SK-N-SH treated with all-trans-retinoic acid at 6 μM for 48 hours (cell line): ENCODE results near the gene NF1.
A peak's percentile ranks its signal among the peaks of the same experiment; 100 is the strongest.

ENCODE experiments used
- ATAC-seq: fragments of 200-7000 bp; cut with Tn5 transposase; 3 replicates; pipeline ENCODE4 v1.9.1; 2020; ENCODE audit warnings: mild to moderate bottlenecking, moderate library complexity
- BACH2 ChIP-seq: fragments of 250-450 bp; sonication (Bioruptor Pico); IDR thresholded peaks from 2 replicates; pipeline ENCODE4 v1.9.0; 2021; ENCODE audit warnings: mild to moderate bottlenecking, borderline replicate concordance
- CSRNP3 ChIP-seq: fragments of 250-450 bp; sonication (Bioruptor Pico); IDR thresholded peaks from 2 replicates; pipeline ENCODE4 v1.5.1; 2021; ENCODE audit warnings: mild to moderate bottlenecking, moderate library complexity
- ESRRG ChIP-seq: fragments of 250-450 bp; sonication (Bioruptor Pico); IDR thresholded peaks from 2 replicates; pipeline ENCODE4 v1.6.1; 2021; ENCODE audit warnings: mild to moderate bottlenecking
- GLIS3 ChIP-seq: fragments of 250-450 bp; sonication (Bioruptor Pico); IDR thresholded peaks from 2 replicates; pipeline ENCODE4 v1.5.0; 2020; ENCODE audit warnings: mild to moderate bottlenecking, moderate library complexity
- ISL1 ChIP-seq: fragments of 250-450 bp; sonication (Bioruptor Pico); IDR thresholded peaks from 2 replicates; pipeline ENCODE4 v2.1.2; 2022; ENCODE audit warnings: mild to moderate bottlenecking, moderate library complexity
- OSR1 ChIP-seq: fragments of 250-450 bp; sonication (Bioruptor Pico); IDR thresholded peaks from 2 replicates; pipeline ENCODE4 v1.8.0; 2022; ENCODE audit warnings: moderate library complexity, mild to moderate bottlenecking, inconsistent platforms
- PPARA ChIP-seq: fragments of 250-450 bp; sonication (Bioruptor Pico); IDR thresholded peaks from 2 replicates; pipeline ENCODE4 v1.5.0; 2020; ENCODE audit warnings: mild to moderate bottlenecking, borderline replicate concordance
- RARB ChIP-seq: fragments of 250-450 bp; sonication (Bioruptor Pico); IDR thresholded peaks from 2 replicates; pipeline ENCODE4 v1.8.0; 2021; ENCODE audit warnings: mild to moderate bottlenecking, moderate library complexity
- TOX ChIP-seq: fragments of 250-450 bp; sonication (Bioruptor Pico); IDR thresholded peaks from 2 replicates; pipeline ENCODE4 v1.8.0; 2021; ENCODE audit warnings: mild to moderate bottlenecking, moderate library complexity, borderline replicate concordance
- TSHZ2 ChIP-seq: fragments of 250-450 bp; sonication (Bioruptor Pico); IDR thresholded peaks from 2 replicates; pipeline ENCODE4 v1.5.0; 2020; ENCODE audit warnings: mild to moderate bottlenecking, moderate library complexity
- ZC3H10 ChIP-seq: fragments of 250-450 bp; sonication (Bioruptor Pico); IDR thresholded peaks from 2 replicates; pipeline ENCODE4 v1.5.1; 2021; ENCODE audit warnings: mild to moderate bottlenecking, moderate library complexity
- ZFP3 ChIP-seq: fragments of 250-450 bp; sonication (Bioruptor Pico); IDR thresholded peaks from 2 replicates; pipeline ENCODE4 v1.5.0; 2020; ENCODE audit warnings: mild to moderate bottlenecking, moderate library complexity
- ZFP30 ChIP-seq: fragments of 450-650 bp; formaldehyde crosslinking; IDR thresholded peaks from 2 replicates; pipeline ENCODE4 v1.5.0; 2022; ENCODE audit warnings: mild to moderate bottlenecking, moderate library complexity
- ZNF565 ChIP-seq: fragments of 450-650 bp; formaldehyde crosslinking; conservative IDR thresholded peaks from 2 replicates; pipeline ENCODE4 v1.5.0; 2020; ENCODE audit warnings: low read depth, mild to moderate bottlenecking, moderate library complexity
- ZNF70 ChIP-seq: fragments of 450-650 bp; formaldehyde crosslinking; IDR thresholded peaks from 2 replicates; pipeline ENCODE4 v1.5.0; 2020; ENCODE audit warnings: mild to moderate bottlenecking, moderate library complexity
- ZNF8 ChIP-seq: fragments of 450-650 bp; formaldehyde crosslinking; IDR thresholded peaks from 2 replicates; pipeline ENCODE4 v1.5.0; 2020; ENCODE audit warnings: mild to moderate bottlenecking, moderate library complexity
- TF ChIP-seq, protein P1 (sequence below): fragments of 250-450 bp; sonication (Bioruptor Pico); IDR thresholded peaks from 2 replicates; pipeline ENCODE4 v1.8.0; 2020; ENCODE audit warnings: mild to moderate bottlenecking, moderate library complexity, borderline replicate concordance

NF1 gene

GRCh38 chr17:31273516-31273915, 178.7 kb downstream of the NF1 start:
- ATAC-seq = no peak
- TF ChIP-seq ISL1 (0 out of 2 replicates have a peak, but pooled peaks have one; percentile 24), ESRRG (CRISPR knock-in tag) (no peak)

- no peak for ATAC-seq
- TF ChIP-seq GLIS3 (CRISPR knock-in tag) (no peak), RARB (CRISPR knock-in tag) (no peak), OSR1 (no peak), ESRRG (CRISPR knock-in tag) (no peak), ISL1 (no peak), PPARA (CRISPR knock-in tag) (no peak)
These were observed 179.5 kb downstream of the NF1 start for GRCh38 chr17:31274252-31274651.

DNA sequence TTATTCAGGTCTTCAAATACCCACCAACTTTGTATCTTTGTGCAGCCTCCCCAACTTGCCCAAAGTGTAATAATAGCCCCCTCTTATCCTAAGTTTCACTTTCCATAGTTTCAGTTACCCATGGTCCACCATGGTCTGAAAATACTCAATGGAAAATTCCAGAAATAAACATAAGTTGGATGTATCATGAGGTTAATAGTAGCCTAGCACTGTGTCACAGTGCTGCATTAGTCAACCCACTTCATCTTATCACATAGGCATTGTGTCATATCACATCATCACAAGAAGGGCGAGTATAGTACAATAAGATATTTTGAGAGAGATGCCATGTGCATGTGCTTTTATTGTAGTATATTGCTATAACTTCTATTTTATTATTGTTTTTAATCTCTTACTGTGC, 180.3 kb downstream of the NF1 start:
- no peak for ATAC-seq
- no peak for TF ChIP-seq ZNF70 (CRISPR knock-in tag)
- no peak for TF ChIP-seq ISL1
- TF ChIP-seq, protein P1, sequence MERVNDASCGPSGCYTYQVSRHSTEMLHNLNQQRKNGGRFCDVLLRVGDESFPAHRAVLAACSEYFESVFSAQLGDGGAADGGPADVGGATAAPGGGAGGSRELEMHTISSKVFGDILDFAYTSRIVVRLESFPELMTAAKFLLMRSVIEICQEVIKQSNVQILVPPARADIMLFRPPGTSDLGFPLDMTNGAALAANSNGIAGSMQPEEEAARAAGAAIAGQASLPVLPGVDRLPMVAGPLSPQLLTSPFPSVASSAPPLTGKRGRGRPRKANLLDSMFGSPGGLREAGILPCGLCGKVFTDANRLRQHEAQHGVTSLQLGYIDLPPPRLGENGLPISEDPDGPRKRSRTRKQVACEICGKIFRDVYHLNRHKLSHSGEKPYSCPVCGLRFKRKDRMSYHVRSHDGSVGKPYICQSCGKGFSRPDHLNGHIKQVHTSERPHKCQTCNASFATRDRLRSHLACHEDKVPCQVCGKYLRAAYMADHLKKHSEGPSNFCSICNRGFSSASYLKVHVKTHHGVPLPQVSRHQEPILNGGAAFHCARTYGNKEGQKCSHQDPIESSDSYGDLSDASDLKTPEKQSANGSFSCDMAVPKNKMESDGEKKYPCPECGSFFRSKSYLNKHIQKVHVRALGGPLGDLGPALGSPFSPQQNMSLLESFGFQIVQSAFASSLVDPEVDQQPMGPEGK (CRISPR knock-in tag) = no peak

DNA sequence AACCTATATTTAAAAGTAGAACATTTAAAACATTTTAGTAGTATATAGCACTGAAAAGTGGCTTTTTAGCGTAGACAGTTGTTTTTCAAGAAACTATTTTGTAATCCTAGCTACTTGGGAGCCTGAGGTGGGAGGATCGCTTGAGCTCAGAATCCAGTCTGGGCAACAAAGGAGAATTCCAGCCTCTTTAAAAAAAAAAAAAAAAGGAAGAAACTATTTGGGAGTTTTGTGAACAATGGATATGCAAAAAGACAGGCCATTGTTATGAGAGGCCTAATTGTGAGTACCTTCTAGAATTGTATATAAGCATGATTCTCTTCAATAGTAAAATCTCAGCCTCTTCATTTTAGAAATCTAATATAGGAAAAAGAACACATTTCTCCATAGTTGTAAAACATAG, 184.6 kb downstream of the NF1 start:
- TF ChIP-seq TOX (CRISPR knock-in tag) = no peak
- TF ChIP-seq TSHZ2 (CRISPR knock-in tag) = no peak
- no peak for ATAC-seq

GRCh38 chr17:31281061-31281460, 186.3 kb downstream of the NF1 start:
- TF ChIP-seq GLIS3 (CRISPR knock-in tag) (no peak), PPARA (CRISPR knock-in tag) (no peak), BACH2 (CRISPR knock-in tag) (no peak), ZNF8 (CRISPR knock-in tag) (no peak), CSRNP3 (CRISPR knock-in tag) (no peak), ZFP30 (CRISPR knock-in tag) (no peak), ISL1 (no peak)
- TF ChIP-seq, protein P1 (CRISPR knock-in tag) = no peak

DNA sequence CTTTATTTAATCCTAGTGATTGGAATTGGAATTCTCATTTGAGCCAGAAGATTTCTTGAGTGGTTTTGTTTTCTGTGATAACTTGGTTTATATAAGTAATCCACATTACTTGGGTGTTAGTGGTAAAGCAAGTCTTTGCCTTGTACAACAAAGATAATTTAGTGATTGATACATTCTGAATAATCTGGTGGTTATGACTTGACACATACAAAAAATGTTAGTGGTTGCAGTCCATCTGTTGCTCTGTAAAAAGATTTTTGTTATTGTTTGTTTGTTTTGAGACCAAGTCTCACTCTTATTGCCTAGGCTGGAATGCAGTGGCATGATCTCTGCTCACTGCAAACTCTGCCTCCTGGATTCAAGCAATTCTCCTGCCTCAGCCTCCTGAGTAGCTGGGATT, 189.1 kb downstream of the NF1 start:
- TF ChIP-seq, protein P1 (CRISPR knock-in tag) = no peak
- no peak for TF ChIP-seq ZFP3
- no peak for TF ChIP-seq ZFP30 (CRISPR knock-in tag)
- no peak for TF ChIP-seq TSHZ2 (CRISPR knock-in tag)
- TF ChIP-seq GLIS3 (CRISPR knock-in tag) = no peak
- TF ChIP-seq OSR1 = no peak
- TF ChIP-seq ZC3H10 (CRISPR knock-in tag) = no peak
- TF ChIP-seq CSRNP3 (CRISPR knock-in tag) = no peak
- no peak for TF ChIP-seq ZNF565 (CRISPR knock-in tag)
- TF ChIP-seq ZNF70 (CRISPR knock-in tag) = no peak
- no peak for TF ChIP-seq RARB (CRISPR knock-in tag)
- no peak for ATAC-seq

More at GRCh38 chr17:31281061-31281460, 186.3 kb downstream of the NF1 start:
- ATAC-seq = no peak
